ENCODE data around the gene RBBP8NL.

RBBP8NL gene

DNA sequence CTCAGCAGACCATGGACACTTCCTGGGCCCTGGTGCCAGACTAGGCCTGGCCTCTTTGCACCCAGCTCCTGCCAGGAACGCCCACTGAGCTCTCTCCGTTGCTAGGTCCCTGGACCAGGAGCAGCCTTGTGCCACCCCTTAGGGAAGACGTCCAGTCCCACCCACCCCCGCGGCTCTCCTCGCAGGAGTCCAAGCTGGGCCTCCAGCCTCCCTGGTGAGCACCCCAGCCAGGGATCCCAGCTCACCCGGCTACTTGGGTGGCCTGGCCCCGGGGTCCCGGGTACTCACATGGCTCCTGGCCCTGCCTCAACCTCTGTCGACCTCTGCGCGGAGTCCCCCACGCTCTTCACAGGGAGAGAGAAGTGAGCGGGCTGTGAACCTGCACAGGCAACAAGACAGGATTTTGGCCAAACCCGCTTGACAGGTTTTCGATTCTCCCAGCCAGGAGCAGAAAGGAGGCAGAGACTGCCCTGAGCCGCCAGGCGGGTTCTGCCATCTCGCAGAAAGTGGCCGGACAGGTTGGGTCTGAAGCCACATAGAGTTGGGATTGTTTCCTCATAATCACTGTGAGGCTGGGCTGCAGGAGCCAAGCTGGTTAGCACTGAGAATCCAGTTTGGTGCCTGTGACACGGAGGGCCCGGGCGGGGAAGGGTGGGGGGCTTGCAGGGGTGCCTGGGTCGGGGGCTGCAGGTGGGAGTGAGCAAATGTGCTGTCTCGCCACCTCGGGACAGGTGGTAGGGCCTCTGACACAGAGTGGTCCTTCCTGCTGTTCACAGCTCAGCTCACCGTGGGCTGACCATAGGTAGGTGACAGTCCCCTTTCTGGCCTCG, at the start of gene RBBP8NL:
RBBP8NL (minus strand) TSS at position 368 of the 830 bp plus-strand sequence. CDS start 7,892 bp downstream, outside the sequence.
- TF ChIP-seq, protein P1, sequence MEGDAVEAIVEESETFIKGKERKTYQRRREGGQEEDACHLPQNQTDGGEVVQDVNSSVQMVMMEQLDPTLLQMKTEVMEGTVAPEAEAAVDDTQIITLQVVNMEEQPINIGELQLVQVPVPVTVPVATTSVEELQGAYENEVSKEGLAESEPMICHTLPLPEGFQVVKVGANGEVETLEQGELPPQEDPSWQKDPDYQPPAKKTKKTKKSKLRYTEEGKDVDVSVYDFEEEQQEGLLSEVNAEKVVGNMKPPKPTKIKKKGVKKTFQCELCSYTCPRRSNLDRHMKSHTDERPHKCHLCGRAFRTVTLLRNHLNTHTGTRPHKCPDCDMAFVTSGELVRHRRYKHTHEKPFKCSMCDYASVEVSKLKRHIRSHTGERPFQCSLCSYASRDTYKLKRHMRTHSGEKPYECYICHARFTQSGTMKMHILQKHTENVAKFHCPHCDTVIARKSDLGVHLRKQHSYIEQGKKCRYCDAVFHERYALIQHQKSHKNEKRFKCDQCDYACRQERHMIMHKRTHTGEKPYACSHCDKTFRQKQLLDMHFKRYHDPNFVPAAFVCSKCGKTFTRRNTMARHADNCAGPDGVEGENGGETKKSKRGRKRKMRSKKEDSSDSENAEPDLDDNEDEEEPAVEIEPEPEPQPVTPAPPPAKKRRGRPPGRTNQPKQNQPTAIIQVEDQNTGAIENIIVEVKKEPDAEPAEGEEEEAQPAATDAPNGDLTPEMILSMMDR (conservative IDR thresholded peaks at IDR 0.05; ENCODE audit: low read depth, low read length), result no peak
- no peak within 1 kb of the TSS for H3K4me3 ChIP-seq (ENCODE audit: low read length)
- DNase-seq (ENCODE audit: low read depth), result no peak

DNA sequence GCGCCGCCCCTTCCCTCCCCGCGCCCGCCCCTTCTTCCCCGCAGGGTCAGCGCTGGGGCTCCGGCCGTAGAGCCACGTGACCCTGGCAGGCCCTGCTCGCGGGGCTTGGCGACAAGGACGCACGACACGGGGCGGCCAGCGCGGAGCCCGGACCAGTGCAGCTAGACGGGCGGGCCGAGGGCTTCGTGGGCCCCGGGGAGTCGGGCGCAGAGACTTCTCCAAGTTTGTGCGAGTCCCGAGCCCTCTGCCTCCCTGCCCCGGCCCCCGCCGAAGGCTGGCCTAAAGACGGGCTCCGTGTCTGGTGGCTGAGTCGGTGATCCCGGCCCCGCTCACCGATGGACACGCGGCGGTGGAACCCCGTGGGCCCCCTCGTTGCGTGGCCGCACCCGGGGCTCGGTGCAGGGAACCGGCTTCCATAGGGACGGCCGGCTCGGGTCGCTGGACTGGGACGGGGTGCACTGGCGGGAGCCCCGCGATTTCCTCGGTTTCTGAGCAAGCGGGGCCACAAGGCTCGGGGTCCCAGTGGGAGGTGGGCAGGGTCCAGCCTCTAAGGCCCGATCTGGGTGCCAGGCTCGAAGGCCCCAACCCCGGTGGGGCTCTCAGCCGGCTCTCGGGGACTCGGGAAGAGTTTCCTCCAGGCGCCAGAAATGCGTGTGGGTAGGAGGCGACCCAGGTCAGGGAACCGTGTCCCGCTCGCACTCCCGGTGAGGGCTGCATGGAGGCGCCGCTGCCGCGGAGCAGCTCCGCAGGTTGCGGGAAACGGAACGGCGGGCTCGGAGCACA, 48.9 kb upstream of the RBBP8NL start:
- no peak for DNase-seq (ENCODE audit: low read depth)
- TF ChIP-seq, protein P1 (conservative IDR thresholded peaks at IDR 0.05; ENCODE audit: low read depth, low read length), result no peak
- no peak overlapping the region for H3K4me3 ChIP-seq (ENCODE audit: low read length)

GRCh38 chr20:62475772-62476055, 48.4 kb upstream of the RBBP8NL start, which contains the start of gene GATA5:
Gene GATA5, minus strand, starts transcription at chr20:62475995. Its CDS starts 474 bp downstream, at chr20:62475521.
- H3K4me3 ChIP-seq (ENCODE audit: low read length), result no peak within 1 kb of the TSS
- DNase-seq (ENCODE audit: low read depth), result no peak
- TF ChIP-seq, protein P1 (conservative IDR thresholded peaks at IDR 0.05; ENCODE audit: low read depth, low read length), result no peak

GRCh38 chr20:62475027-62475771, 47.9 kb upstream of the RBBP8NL start:
- H3K4me3 ChIP-seq (ENCODE audit: low read length), result no peak overlapping the region
- TF ChIP-seq, protein P1 (conservative IDR thresholded peaks at IDR 0.05; ENCODE audit: low read depth, low read length), result no peak

DNA sequence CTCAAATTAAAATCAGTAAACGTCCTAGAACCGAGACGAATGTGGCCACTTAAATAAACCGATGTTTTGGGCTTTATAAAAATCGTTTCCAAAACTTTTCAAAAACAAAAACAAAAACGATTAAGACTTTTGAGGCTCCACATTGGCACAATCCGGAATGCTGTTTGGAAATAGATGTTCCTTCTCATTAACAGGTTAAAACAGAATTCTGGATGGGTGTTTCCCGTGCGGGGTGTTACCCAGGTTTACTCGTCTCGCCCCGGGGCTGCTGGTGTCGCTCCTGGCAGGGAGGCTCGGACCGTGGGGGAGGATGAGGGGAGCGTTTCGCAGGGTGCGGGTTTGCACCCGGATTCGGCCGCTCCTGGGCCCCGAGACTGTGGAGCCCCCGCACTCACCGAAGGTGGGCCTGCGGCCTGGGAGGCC, 47.3 kb upstream of the RBBP8NL start:
- TF ChIP-seq, protein P1 (conservative IDR thresholded peaks at IDR 0.05; ENCODE audit: low read depth, low read length), result no peak
- H3K4me3 ChIP-seq (ENCODE audit: low read length), result no peak overlapping the region
- DNase-seq (ENCODE audit: low read depth), result no peak

More at GRCh38 chr20:62475027-62475771, 47.9 kb upstream of the RBBP8NL start:
- DNase-seq (ENCODE audit: low read depth), result no peak

- TF ChIP-seq, protein P1 (conservative IDR thresholded peaks at IDR 0.05; ENCODE audit: low read depth, low read length), result no peak
- H3K4me3 ChIP-seq (ENCODE audit: low read length), result no peak overlapping the region
- no peak for DNase-seq (ENCODE audit: low read depth)
These were observed 46.6 kb upstream of the RBBP8NL start for GRCh38 chr20:62473717-62474603.

Data from retinal pigment epithelial cell (primary cell).